Pons (tissue), 1 donor: ENCODE data around the gene RNF212B.
A peak's percentile ranks its signal among the peaks of the same experiment; 100 is the strongest.

Source experiments
- DNase-seq: peaks from one replicate; pipeline ENCODE4 v3.0.0-alpha.2; 2016; ENCODE audit warnings: low spot score

RNF212B gene

DNA sequence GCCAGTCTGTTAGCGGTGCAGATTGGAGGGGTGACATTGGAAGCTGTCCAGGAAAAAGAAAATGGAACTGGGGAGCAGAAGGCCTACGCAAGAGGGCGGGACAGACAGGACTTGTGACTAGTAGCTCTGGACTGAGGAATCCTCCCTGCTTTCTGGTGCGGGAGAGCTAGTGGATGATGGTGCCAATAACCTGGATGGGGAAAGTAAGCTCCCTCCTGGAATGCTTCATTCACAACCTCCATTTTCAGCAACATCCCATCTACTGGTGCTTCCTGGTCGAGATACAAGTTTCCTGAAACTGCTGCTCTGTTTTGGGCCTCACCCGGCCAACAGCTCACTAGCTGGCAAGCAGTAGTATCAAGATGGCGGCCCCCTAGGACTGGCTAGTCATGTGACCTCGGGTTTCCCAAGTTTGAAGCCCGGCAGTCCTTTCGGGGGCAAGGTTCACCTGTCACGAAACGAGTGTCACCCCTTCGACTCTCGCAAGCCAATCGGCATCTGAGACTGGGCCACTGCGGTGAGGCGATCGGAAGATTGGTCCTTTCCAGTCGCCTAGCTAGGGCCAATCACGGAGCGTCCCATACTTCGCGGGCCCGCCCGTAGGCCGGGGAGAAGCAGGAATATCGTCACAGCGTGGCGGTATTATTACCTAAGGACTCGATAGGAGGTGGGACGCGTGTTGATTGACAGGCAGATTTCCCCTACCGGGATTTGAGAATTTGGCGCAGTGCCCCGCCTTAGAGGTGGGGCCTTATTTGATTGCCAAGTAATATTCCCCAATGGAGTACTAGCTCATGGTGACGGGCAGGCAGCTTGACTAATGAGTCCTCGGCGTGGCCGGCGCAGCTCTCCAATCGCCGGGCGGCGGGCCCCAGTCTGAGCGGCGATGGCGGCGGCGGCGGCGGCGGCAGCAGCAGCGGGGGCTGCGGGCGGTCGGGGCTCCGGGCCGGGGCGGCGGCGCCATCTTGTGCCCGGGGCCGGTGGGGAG, 83.1 kb downstream of the RNF212B start, which contains the start of gene PABPN1:
TSS of gene PABPN1 (plus strand) at position 874 of the 988 bp plus-strand sequence. CDS start at position 887, 13 bp downstream.
- peak; percentile 100 for DNase-seq

- peak; percentile 33 for DNase-seq
Measured at GRCh38 chr14:23321572-23322547, 84.1 kb downstream of the RNF212B start.
